SK-N-SH (cell line): Measurements from ENCODE around the gene PACSIN2. TPM values are rescaled to one million over a fixed set of nuclear protein-coding genes. Genes with fewer than 3 reads are reported as not detected.
"Not testable (repeated sequence)": the region's sequence is repeated elsewhere in the genome, so short reads cannot be mapped to it uniquely, and the experiment has no call there.

Experiments used
- CTCF ChIA-PET: fragments of 300-600, 350-600 bp; formaldehyde crosslinking; extraction: SDS; loops from one replicate; lab custom pipeline; 2021; lab: Yijun Ruan, JAX
- POLR2A ChIA-PET: fragments of 350-600 bp; sonication (Branson Sonifier 250); formaldehyde crosslinking; extraction: SDS; loops from one replicate; lab custom pipeline; 2020; ENCODE audit warnings: antibody characterized with exemption, inconsistent platforms; lab: Yijun Ruan, JAX
- DNase-seq: peaks from one replicate; pipeline ENCODE4 v3.0.0; 2012
- H2AFZ ChIP-seq: fragments of 200-600 bp; sonication (generic); 2 replicates; pipeline ENCODE4 v1.8.1; 2016; ENCODE audit warnings: antibody characterized with exemption, mild to moderate bottlenecking, low read depth
- H3F3A ChIP-seq: fragments of 200-600 bp; sonication (generic); replicated peaks from 2 replicates; pipeline ENCODE3; 2016; ENCODE audit warnings: antibody characterized with exemption, mild to moderate bottlenecking; ENCODE audit not compliant: insufficient read depth
- H3K27ac ChIP-seq, 2 experiments: fragments of 200-500 bp in 1 of 2; fragments of 200-600 bp in 1 of 2; sonication (Bioruptor generic) in 1 of 2; sonication (generic), shearing (Covaris generic) in 1 of 2; 2 replicates each; pipeline versions ENCODE4 v1.5.1 to v1.6.1; 2014 to 2016; ENCODE audit warnings: low read depth in 2 of 2, inconsistent platforms in 1 of 2, low read length in 1 of 2, mild to moderate bottlenecking in 1 of 2, mixed read lengths in 1 of 2
- H3K27me3 ChIP-seq: fragments of 200-600 bp; sonication (generic), shearing (Covaris generic); 2 replicates; pipeline ENCODE4 v1.6.1; 2016; ENCODE audit warnings: mixed run types; ENCODE audit not compliant: insufficient read depth
- H3K36me3 ChIP-seq, 2 experiments: fragments of 200-500 bp in 1 of 2; fragments of 200-600 bp in 1 of 2; sonication (Bioruptor generic) in 1 of 2; sonication (generic) in 1 of 2; replicated peaks in 1 of 2; 2 replicates each; pipeline versions ENCODE3 to v1.5.1; 2014 to 2016; ENCODE audit warnings: low read length in 1 of 2, mild to moderate bottlenecking in 1 of 2; ENCODE audit not compliant: insufficient read depth in 2 of 2, control insufficient read depth in 1 of 2
- H3K4me1 ChIP-seq, 2 experiments: fragments of 200-500 bp in 1 of 2; fragments of 200-600 bp in 1 of 2; sonication (Bioruptor generic) in 1 of 2; sonication (generic), shearing (Covaris generic) in 1 of 2; 2 replicates each; pipeline versions ENCODE4 v1.5.1 to v1.6.1; 2014 to 2016; ENCODE audit warnings: low read depth in 1 of 2, low read length in 1 of 2, mixed run types in 1 of 2; ENCODE audit not compliant: insufficient read depth in 2 of 2, control insufficient read depth in 1 of 2
- H3K4me2 ChIP-seq: fragments of 200-600 bp; sonication (generic), shearing (Covaris generic); 2 replicates; pipeline ENCODE4 v1.6.1; 2017; ENCODE audit warnings: mixed run types
- H3K4me3 ChIP-seq, 2 experiments: fragments of 200-500 bp in 1 of 2; fragments of 200-600 bp in 1 of 2; sonication (Bioruptor generic) in 1 of 2; sonication (generic), shearing (Covaris generic) in 1 of 2; 2 replicates each; pipeline versions ENCODE4 v1.5.1 to v1.8.1; 2014 to 2016; ENCODE audit warnings: low read depth in 2 of 2, inconsistent platforms in 1 of 2, low read length in 1 of 2, mild to moderate bottlenecking in 1 of 2, mixed read lengths in 1 of 2, moderate library complexity in 1 of 2
- H3K79me2 ChIP-seq: fragments of 200-600 bp; sonication (generic); 2 replicates; pipeline ENCODE4 v1.8.1; 2017; ENCODE audit warnings: mild to moderate bottlenecking; ENCODE audit not compliant: insufficient read depth
- H3K9ac ChIP-seq: fragments of 200-600 bp; sonication (generic); 2 replicates; pipeline ENCODE4 v1.6.1; 2017; ENCODE audit warnings: mixed run types
- H3K9me2 ChIP-seq: fragments of 200-600 bp; sonication (generic); 2 replicates; pipeline ENCODE4 v1.6.1; 2017; ENCODE audit warnings: mixed run types
- H3K9me3 ChIP-seq: fragments of 200-600 bp; sonication (generic); 2 replicates; pipeline ENCODE4 v1.6.1; 2017; ENCODE audit warnings: mixed run types, mild to moderate bottlenecking, moderate library complexity
- H4K20me1 ChIP-seq: fragments of 200-600 bp; sonication (generic); 2 replicates; pipeline ENCODE4 v1.6.1; 2017; ENCODE audit warnings: mild to moderate bottlenecking, mixed run types; ENCODE audit not compliant: insufficient read depth
- ELF1 ChIP-seq: IDR thresholded peaks from 2 replicates; pipeline ENCODE4 v1.4.0; 2012
- EP300 ChIP-seq, 2 experiments: IDR thresholded peaks; 2 replicates each; pipeline versions ENCODE4 v1.4.0 to v1.6.1; 2012; ENCODE audit warnings: borderline replicate concordance in 1 of 2, low read depth in 1 of 2, low read length in 1 of 2
- EZH2phosphoT487 ChIP-seq: fragments of 200-600 bp; sonication (generic); IDR thresholded peaks from 2 replicates; pipeline ENCODE4 v1.6.1; 2017; ENCODE audit warnings: low read depth, mixed run types, mild to moderate bottlenecking, antibody characterized with exemption, moderate library complexity, borderline replicate concordance
- FOSL2 ChIP-seq: IDR thresholded peaks from 2 replicates; pipeline ENCODE4 v1.4.0; 2012; ENCODE audit warnings: low read depth, mild to moderate bottlenecking, moderate library complexity, borderline replicate concordance
- FOXM1 ChIP-seq: IDR thresholded peaks from 2 replicates; pipeline ENCODE4 v1.4.0; 2012; ENCODE audit warnings: low read depth, mild to moderate bottlenecking
- MAX ChIP-seq: IDR thresholded peaks from 2 replicates; pipeline ENCODE4 v1.4.0; 2012; ENCODE audit warnings: low read depth
- MEF2A ChIP-seq: IDR thresholded peaks from 2 replicates; pipeline ENCODE4 v1.4.0; 2012; ENCODE audit warnings: low read depth, borderline replicate concordance
- MXI1 ChIP-seq: IDR thresholded peaks from 2 replicates; pipeline ENCODE4 v1.6.1; 2012; ENCODE audit warnings: mild to moderate bottlenecking, low read depth, low read length, improper control_type of control experiment
- NRF1 ChIP-seq: IDR thresholded peaks from 2 replicates; pipeline ENCODE4 v1.6.1; 2012; ENCODE audit warnings: low read depth, mild to moderate bottlenecking, low read length
- PBX3 ChIP-seq: IDR thresholded peaks from 2 replicates; pipeline ENCODE4; 2012
- POLR2AphosphoS5 ChIP-seq: IDR thresholded peaks from 2 replicates; pipeline ENCODE4 v1.6.1; 2012; ENCODE audit warnings: low read depth, low read length
- RAD21 ChIP-seq: IDR thresholded peaks from 2 replicates; pipeline ENCODE4 v1.6.1; 2012; ENCODE audit warnings: mild to moderate bottlenecking, low read length
- RFX5 ChIP-seq: IDR thresholded peaks from 2 replicates; pipeline ENCODE4 v1.6.1; 2012; ENCODE audit warnings: mild to moderate bottlenecking, improper control_type of control experiment, low read length
- RXRA ChIP-seq: IDR thresholded peaks from 2 replicates; pipeline ENCODE4 v1.4.0; 2012; ENCODE audit warnings: low read depth, mild to moderate bottlenecking, borderline replicate concordance
- SIN3A ChIP-seq: IDR thresholded peaks from 2 replicates; pipeline ENCODE4 v1.6.1; 2012; ENCODE audit warnings: low read depth, mild to moderate bottlenecking, low read length, moderate library complexity, borderline replicate concordance
- SMC3 ChIP-seq: IDR thresholded peaks from 2 replicates; pipeline ENCODE4 v1.6.1; 2012; ENCODE audit warnings: low read depth, low read length, improper control_type of control experiment
- YY1 ChIP-seq: IDR thresholded peaks from 2 replicates; pipeline ENCODE4 v1.4.0; 2012; ENCODE audit warnings: low read depth, mild to moderate bottlenecking
- WGBS: methylation state at CpG from one replicate; pipeline ENCODE4 v1.1.6; 2017; ENCODE audit warnings: low lambda C conversion rate; 5-methylcytosine and 5-hydroxymethylcytosine counted together
- polyA plus RNA-seq, 3 experiments: library from polyadenylated mRNA; depleted of rRNA; stranded (reverse); fragments of >200 nt; gene quantifications; 2 replicates each; pipeline ENCODE4 v1.2.3, GENCODE V29; 2012
- TF ChIP-seq, protein P1 (sequence below): IDR thresholded peaks from 2 replicates; pipeline ENCODE4 v1.6.1; 2012; ENCODE audit warnings: mild to moderate bottlenecking, low read depth, low read length, moderate library complexity

PACSIN2 gene
- polyA plus RNA-seq, 1 of the 3 experiments (the other 2 are of a cell fraction): 60.5 TPM

- H3K9ac ChIP-seq, H3K9me3 ChIP-seq, H3K36me3 ChIP-seq, H3K4me3 ChIP-seq, H4K20me1 ChIP-seq, H3K27me3 ChIP-seq, H3F3A ChIP-seq, H3K9me2 ChIP-seq, CTCF ChIA-PET, H3K4me2 ChIP-seq, DNase-seq, POLR2A ChIA-PET, H2AFZ ChIP-seq: not testable (repeated sequence)
- H3K79me2 ChIP-seq: peaks cover 89% of the 10 kb centered on the region
- H3K4me1 ChIP-seq: peaks cover 18 to 39% of the 10 kb centered on the region in 2 experiments; a peak in 3 of 4 replicates
- H3K27ac ChIP-seq: peak overlapping the region in 1 of 2 experiments; percentile 83; a peak in 1 of 4 replicates
- WGBS: 72% methylated on average over 3 of the region's 3 CpGs
Measured at GRCh38 chr22:42961400-42961690, 53.6 kb downstream of the PACSIN2 start.

- Histone ChIP-seq H3F3A (no peaks in the 10 kb centered on the region), H3K79me2 (peaks cover 90% of the 10 kb centered on the region), H3K9me2 (no peaks in the 10 kb centered on the region), H3K27ac (peak overlapping the region; percentile 72 to 83), H2AFZ (no peak overlapping the region), H3K4me2 (no peak overlapping the region), H3K36me3 (peaks cover 0 to 5% of the 10 kb centered on the region in 2 experiments), H3K9ac (peak overlapping the region; percentile 49; the same call in 1 of the 2 replicates), H3K9me3 (no peaks in the 10 kb centered on the region), H3K4me3 (no peak overlapping the region), H3K27me3 (no peaks in the 10 kb centered on the region), H4K20me1 (0 out of 2 replicates have a peak, but pooled peaks cover 4% of the 10 kb centered on the region), H3K4me1 (peaks cover 18 to 39% of the 10 kb centered on the region in 2 experiments; a peak in 3 of 4 replicates)
- ChIA-PET POLR2A (no interaction called here), CTCF (no interaction called here)
- no peak for DNase-seq
- TF ChIP-seq EP300 (IDR thresholded peaks at IDR 0.05; ENCODE audit: borderline replicate concordance in 1 of 2, low read depth in 1 of 2, low read length in 1 of 2) (no peak), MEF2A (no peak), MAX (no peak), RAD21 (no peak), SIN3A (no peak), FOSL2 (no peak), RFX5 (no peak), PBX3 (no peak), POLR2AphosphoS5 (no peak), FOXM1 (no peak), RXRA (no peak), YY1 (no peak), MXI1 (no peak), EZH2phosphoT487 (no peak), ELF1 (no peak), NRF1 (no peak), SMC3 (no peak)
- TF ChIP-seq, protein P1, sequence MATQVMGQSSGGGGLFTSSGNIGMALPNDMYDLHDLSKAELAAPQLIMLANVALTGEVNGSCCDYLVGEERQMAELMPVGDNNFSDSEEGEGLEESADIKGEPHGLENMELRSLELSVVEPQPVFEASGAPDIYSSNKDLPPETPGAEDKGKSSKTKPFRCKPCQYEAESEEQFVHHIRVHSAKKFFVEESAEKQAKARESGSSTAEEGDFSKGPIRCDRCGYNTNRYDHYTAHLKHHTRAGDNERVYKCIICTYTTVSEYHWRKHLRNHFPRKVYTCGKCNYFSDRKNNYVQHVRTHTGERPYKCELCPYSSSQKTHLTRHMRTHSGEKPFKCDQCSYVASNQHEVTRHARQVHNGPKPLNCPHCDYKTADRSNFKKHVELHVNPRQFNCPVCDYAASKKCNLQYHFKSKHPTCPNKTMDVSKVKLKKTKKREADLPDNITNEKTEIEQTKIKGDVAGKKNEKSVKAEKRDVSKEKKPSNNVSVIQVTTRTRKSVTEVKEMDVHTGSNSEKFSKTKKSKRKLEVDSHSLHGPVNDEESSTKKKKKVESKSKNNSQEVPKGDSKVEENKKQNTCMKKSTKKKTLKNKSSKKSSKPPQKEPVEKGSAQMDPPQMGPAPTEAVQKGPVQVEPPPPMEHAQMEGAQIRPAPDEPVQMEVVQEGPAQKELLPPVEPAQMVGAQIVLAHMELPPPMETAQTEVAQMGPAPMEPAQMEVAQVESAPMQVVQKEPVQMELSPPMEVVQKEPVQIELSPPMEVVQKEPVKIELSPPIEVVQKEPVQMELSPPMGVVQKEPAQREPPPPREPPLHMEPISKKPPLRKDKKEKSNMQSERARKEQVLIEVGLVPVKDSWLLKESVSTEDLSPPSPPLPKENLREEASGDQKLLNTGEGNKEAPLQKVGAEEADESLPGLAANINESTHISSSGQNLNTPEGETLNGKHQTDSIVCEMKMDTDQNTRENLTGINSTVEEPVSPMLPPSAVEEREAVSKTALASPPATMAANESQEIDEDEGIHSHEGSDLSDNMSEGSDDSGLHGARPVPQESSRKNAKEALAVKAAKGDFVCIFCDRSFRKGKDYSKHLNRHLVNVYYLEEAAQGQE: no peak
- WGBS: 78% methylated on average over 10 of the region's 10 CpGs
Measured at GRCh38 chr22:42960531-42961399, 54.2 kb downstream of the PACSIN2 start.
